ENCODE results near the gene KIRREL1. TPM values are rescaled to one million over a fixed set of nuclear protein-coding genes. Genes with fewer than 3 reads are reported as not detected.
A peak's percentile ranks its signal among the peaks of the same experiment; 100 is the strongest.

KIRREL1 gene
- total and polyA plus RNA-seq, 4 experiments from 2014 or later = not detected

GRCh38 chr1:158046715-158047510, 53.5 kb downstream of the KIRREL1 start:
- Histone ChIP-seq H3K9me3 (ENCODE audit: control insufficient read depth in 1 of 2, low read length in 2 of 2) (no peaks in the 10 kb centered on the region), H3K36me3 (ENCODE audit: insufficient read depth, low read length) (no peaks in the 10 kb centered on the region), H3K4me1 (ENCODE audit: insufficient read depth, low read length) (no peaks in the 10 kb centered on the region), H3K27me3 (ENCODE audit: insufficient read depth, low read length) (no peaks in the 10 kb centered on the region), H3K27ac (ENCODE audit: low read depth, low read length) (no peak overlapping the region), H3K4me3 (ENCODE audit: low read length in 2 of 2) (no peak overlapping the region)
- Mint-ChIP-seq H3K4me1 (no peaks in the 10 kb centered on the region), H3K36me3 (no peaks in the 10 kb centered on the region), H3K9me3 (no peaks in the 10 kb centered on the region), H3K27ac (no peak overlapping the region), H3K4me3 (no peak overlapping the region), H3K27me3 (peaks cover 12 to 20% of the 10 kb centered on the region in 2 donors)
- CTCF ChIA-PET (ENCODE audit: partially characterized antibody) = no interaction called here
- intact Hi-C loops (cut with micrococcal nuclease) = no loop called here
- DNase-seq = no peak
- POLR2A ChIA-PET (ENCODE audit: partially characterized antibody) = no interaction called here

DNA sequence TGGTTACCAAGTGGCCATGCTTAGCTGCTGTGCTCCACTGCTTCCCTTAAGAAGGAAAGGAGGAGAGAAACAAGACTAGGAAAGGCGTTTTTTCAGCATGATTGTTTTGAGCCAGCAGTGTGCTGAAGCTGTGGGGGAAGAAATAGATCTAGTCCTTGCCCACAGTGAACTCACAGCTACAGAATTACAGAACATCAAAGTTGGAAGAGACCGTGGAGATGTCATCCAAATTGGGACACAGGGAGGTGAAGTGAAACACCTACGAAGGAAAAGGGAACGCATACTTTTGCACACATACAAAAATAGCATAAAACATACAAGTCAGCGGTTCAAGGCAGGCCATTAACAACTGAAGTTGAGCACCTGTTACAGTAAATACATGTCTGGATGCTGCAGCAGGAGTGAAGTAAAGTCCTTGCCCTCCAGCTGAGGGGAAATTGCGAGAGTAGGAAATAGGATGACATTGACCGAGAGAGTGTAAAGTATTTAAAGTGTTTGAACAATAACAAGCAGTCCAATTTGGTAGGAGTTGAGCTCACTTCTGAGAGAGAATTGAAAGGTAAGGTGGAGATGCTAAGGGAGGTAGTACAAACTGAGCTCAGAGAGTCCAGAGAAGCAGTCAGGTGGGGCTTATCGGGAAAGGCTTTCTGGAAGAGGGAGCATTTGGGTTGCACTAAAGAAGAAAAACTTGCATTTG, 55.1 kb downstream of the KIRREL1 start:
- intact Hi-C loops (cut with micrococcal nuclease) = no loop called here
- no peak for DNase-seq
- no peaks in the 10 kb centered on the region for H3K27me3 ChIP-seq (ENCODE audit: insufficient read depth, low read length)
- Mint-ChIP-seq H3K36me3 (no peaks in the 10 kb centered on the region), H3K27ac (no peak overlapping the region), H3K27me3 (peaks cover 14 to 24% of the 10 kb centered on the region in 2 donors), H3K4me1 (no peaks in the 10 kb centered on the region), H3K4me3 (no peak overlapping the region), H3K9me3 (no peaks in the 10 kb centered on the region)
- no peaks in the 10 kb centered on the region for H3K4me1 ChIP-seq (ENCODE audit: insufficient read depth, low read length)
- no peak overlapping the region for H3K27ac ChIP-seq (ENCODE audit: low read depth, low read length)
- no peak overlapping the region for H3K4me3 ChIP-seq (ENCODE audit: low read length in 2 of 2)
- no peaks in the 10 kb centered on the region for H3K36me3 ChIP-seq (ENCODE audit: insufficient read depth, low read length)
- no peaks in the 10 kb centered on the region for H3K9me3 ChIP-seq (ENCODE audit: control insufficient read depth in 1 of 2, low read length in 2 of 2)
- ChIA-PET CTCF (ENCODE audit: partially characterized antibody) (no interaction called here), POLR2A (ENCODE audit: partially characterized antibody) (no interaction called here)

- H3K27me3 ChIP-seq (ENCODE audit: insufficient read depth, low read length) = no peaks in the 10 kb centered on the region
- no peak overlapping the region for H3K27ac ChIP-seq (ENCODE audit: low read depth, low read length)
- H3K9me3 Mint-ChIP-seq = no peaks in the 10 kb centered on the region
- intact Hi-C loops (cut with micrococcal nuclease) = no loop called here
- no peak for DNase-seq
- no peaks in the 10 kb centered on the region for H3K36me3 Mint-ChIP-seq
- no peaks in the 10 kb centered on the region for H3K36me3 ChIP-seq (ENCODE audit: insufficient read depth, low read length)
- ChIA-PET POLR2A (ENCODE audit: partially characterized antibody) (no interaction called here), CTCF (ENCODE audit: partially characterized antibody) (no interaction called here)
- no peaks in the 10 kb centered on the region for H3K9me3 ChIP-seq (ENCODE audit: control insufficient read depth in 1 of 2, low read length in 2 of 2)
- no peak overlapping the region for H3K27ac Mint-ChIP-seq
- no peaks in the 10 kb centered on the region for H3K4me1 Mint-ChIP-seq
- no peaks in the 10 kb centered on the region for H3K4me1 ChIP-seq (ENCODE audit: insufficient read depth, low read length)
- no peak overlapping the region for H3K4me3 ChIP-seq (ENCODE audit: low read length in 2 of 2)
- H3K27me3 Mint-ChIP-seq = peaks cover 12 to 24% of the 10 kb centered on the region in 2 donors
- H3K4me3 Mint-ChIP-seq = no peak overlapping the region
Observed at GRCh38 chr1:158049853-158050252, 56.4 kb downstream of the KIRREL1 start.

DNA sequence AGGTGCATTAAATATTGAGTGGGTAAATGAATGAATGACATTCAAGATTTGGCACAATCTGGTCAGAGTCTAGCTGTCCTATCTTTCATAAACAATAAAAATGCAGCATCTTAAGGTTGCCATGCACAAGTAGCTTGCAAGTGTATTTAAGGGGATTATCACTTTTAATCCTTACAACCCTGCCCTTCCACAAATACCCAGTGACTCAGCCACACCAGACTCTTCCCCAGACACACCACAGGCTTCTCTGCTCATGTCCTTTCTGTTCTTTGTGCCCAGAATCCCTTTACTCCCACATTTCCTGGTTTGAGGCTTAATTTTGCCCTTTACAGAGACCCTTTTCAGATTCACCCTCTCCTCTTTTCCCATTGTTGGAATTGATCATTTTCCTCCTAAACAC, 59.8 kb downstream of the KIRREL1 start:
- H3K27ac Mint-ChIP-seq = peak overlapping the region in 1 of 7 donors; percentile 20

DNA sequence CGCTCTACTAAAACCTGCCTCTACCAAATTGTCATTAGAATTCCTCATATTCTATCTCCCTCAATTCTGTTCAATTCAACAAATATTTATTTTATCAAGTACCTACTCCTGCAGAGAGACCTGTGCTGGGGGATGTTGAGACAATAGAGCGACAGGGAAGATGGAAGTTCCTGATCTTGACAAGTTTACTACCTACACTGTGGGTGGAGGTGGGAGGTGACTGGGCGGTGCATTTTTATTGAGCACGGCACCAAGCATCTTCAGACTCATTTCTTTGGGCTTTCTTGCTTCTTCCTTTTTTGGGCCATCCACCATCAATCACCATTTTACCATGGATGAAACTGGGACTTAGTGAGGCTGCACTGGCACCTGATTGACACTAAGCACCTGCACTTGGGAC, 61.3 kb downstream of the KIRREL1 start:
- Histone ChIP-seq H3K27ac (ENCODE audit: low read depth, low read length) (no peak overlapping the region), H3K4me3 (ENCODE audit: low read length in 2 of 2) (no peak overlapping the region), H3K4me1 (ENCODE audit: insufficient read depth, low read length) (no peaks in the 10 kb centered on the region), H3K36me3 (ENCODE audit: insufficient read depth, low read length) (no peaks in the 10 kb centered on the region), H3K27me3 (ENCODE audit: insufficient read depth, low read length) (no peaks in the 10 kb centered on the region), H3K9me3 (ENCODE audit: control insufficient read depth in 1 of 2, low read length in 2 of 2) (no peaks in the 10 kb centered on the region)
- intact Hi-C loops (cut with micrococcal nuclease) = no loop called here
- Mint-ChIP-seq H3K4me1 (no peaks in the 10 kb centered on the region), H3K27me3 (peaks cover 10 to 11% of the 10 kb centered on the region in 2 donors), H3K27ac (no peak overlapping the region), H3K36me3 (no peaks in the 10 kb centered on the region), H3K4me3 (no peak overlapping the region), H3K9me3 (no peaks in the 10 kb centered on the region)
- POLR2A ChIA-PET (ENCODE audit: partially characterized antibody) = no interaction called here
- CTCF ChIA-PET (ENCODE audit: partially characterized antibody) = no interaction called here
- DNase-seq = no peak

More for the DNA sequence above, 59.8 kb downstream of the KIRREL1 start:
- no peaks in the 10 kb centered on the region for H3K4me1 ChIP-seq (ENCODE audit: insufficient read depth, low read length)
- H3K4me3 ChIP-seq (ENCODE audit: low read length in 2 of 2) = no peak overlapping the region
- intact Hi-C loops (cut with micrococcal nuclease) = no loop called here
- H3K9me3 Mint-ChIP-seq = no peaks in the 10 kb centered on the region
- H3K4me1 Mint-ChIP-seq = no peaks in the 10 kb centered on the region
- peaks cover 6 to 11% of the 10 kb centered on the region in 2 donors for H3K27me3 Mint-ChIP-seq
- no peaks in the 10 kb centered on the region for H3K36me3 ChIP-seq (ENCODE audit: insufficient read depth, low read length)
- H3K36me3 Mint-ChIP-seq = no peaks in the 10 kb centered on the region
- H3K27ac ChIP-seq (ENCODE audit: low read depth, low read length) = no peak overlapping the region
- no peak for DNase-seq
- POLR2A ChIA-PET (ENCODE audit: partially characterized antibody) = no interaction called here
- no peaks in the 10 kb centered on the region for H3K9me3 ChIP-seq (ENCODE audit: control insufficient read depth in 1 of 2, low read length in 2 of 2)
- H3K27me3 ChIP-seq (ENCODE audit: insufficient read depth, low read length) = no peaks in the 10 kb centered on the region
- CTCF ChIA-PET (ENCODE audit: partially characterized antibody) = no interaction called here
- H3K4me3 Mint-ChIP-seq = no peak overlapping the region

GRCh38 chr1:158055854-158056253, 62.4 kb downstream of the KIRREL1 start:
- no peaks in the 10 kb centered on the region for H3K36me3 ChIP-seq (ENCODE audit: insufficient read depth, low read length)

GRCh38 chr1:158056498-158056897, 63.1 kb downstream of the KIRREL1 start:
- CTCF ChIA-PET (ENCODE audit: partially characterized antibody) = no interaction called here
- Histone ChIP-seq H3K27ac (ENCODE audit: low read depth, low read length) (no peak overlapping the region), H3K4me3 (ENCODE audit: low read length in 2 of 2) (no peak overlapping the region), H3K27me3 (ENCODE audit: insufficient read depth, low read length) (no peaks in the 10 kb centered on the region), H3K36me3 (ENCODE audit: insufficient read depth, low read length) (no peaks in the 10 kb centered on the region), H3K9me3 (ENCODE audit: control insufficient read depth in 1 of 2, low read length in 2 of 2) (no peaks in the 10 kb centered on the region), H3K4me1 (ENCODE audit: insufficient read depth, low read length) (no peaks in the 10 kb centered on the region)
- intact Hi-C loops (cut with micrococcal nuclease) = no loop called here
- Mint-ChIP-seq H3K4me1 (no peaks in the 10 kb centered on the region), H3K9me3 (peaks cover 0 to under 1% (median 0%) of the 10 kb centered on the region in 8 donors), H3K4me3 (no peak overlapping the region), H3K36me3 (no peaks in the 10 kb centered on the region), H3K27me3 (peaks cover 10 to 14% of the 10 kb centered on the region in 2 donors), H3K27ac (no peak overlapping the region)
- DNase-seq = no peak
- POLR2A ChIA-PET (ENCODE audit: partially characterized antibody) = no interaction called here

More at GRCh38 chr1:158055854-158056253, 62.4 kb downstream of the KIRREL1 start:
- H3K4me1 ChIP-seq (ENCODE audit: insufficient read depth, low read length) = no peaks in the 10 kb centered on the region
- H3K4me3 ChIP-seq (ENCODE audit: low read length in 2 of 2) = no peak overlapping the region
- no peak for DNase-seq
- ChIA-PET CTCF (ENCODE audit: partially characterized antibody) (no interaction called here), POLR2A (ENCODE audit: partially characterized antibody) (no interaction called here)
- peaks cover 14% of the 10 kb centered on the region in 2 donors for H3K27me3 Mint-ChIP-seq
- H3K27ac ChIP-seq (ENCODE audit: low read depth, low read length) = no peak overlapping the region
- no peaks in the 10 kb centered on the region for H3K4me1 Mint-ChIP-seq
- no peaks in the 10 kb centered on the region for H3K9me3 ChIP-seq (ENCODE audit: control insufficient read depth in 1 of 2, low read length in 2 of 2)
- no peaks in the 10 kb centered on the region for H3K9me3 Mint-ChIP-seq
- no peaks in the 10 kb centered on the region for H3K27me3 ChIP-seq (ENCODE audit: insufficient read depth, low read length)
- no peaks in the 10 kb centered on the region for H3K36me3 Mint-ChIP-seq
- no peak overlapping the region for H3K27ac Mint-ChIP-seq
- H3K4me3 Mint-ChIP-seq = no peak overlapping the region
- intact Hi-C loops (cut with micrococcal nuclease) = no loop called here
